AG04450 (cell line): ENCODE data around the gene ALDH3A1. TPM values are rescaled to one million over a fixed set of nuclear protein-coding genes. Genes with fewer than 3 reads are reported as not detected.

ENCODE experiments used
- CTCF ChIA-PET: fragments of 300-600, 350-600 bp; formaldehyde crosslinking; extraction: SDS; loops from one replicate; lab custom pipeline; 2022; ENCODE audit warnings: antibody characterized with exemption, inconsistent platforms; lab: Charles Lee
- POLR2A ChIA-PET: fragments of 350-600 bp; formaldehyde crosslinking; extraction: SDS; loops from one replicate; lab custom pipeline; 2021; ENCODE audit warnings: antibody characterized with exemption, inconsistent platforms; lab: Yijun Ruan, JAX
- DNase-seq: peaks from one replicate; pipeline ENCODE4 v3.0.0-alpha.2; 2011; ENCODE audit warnings: low read depth, low spot score
- H3K27ac ChIP-seq: one replicate; pipeline ENCODE4 v1.5.1; 2012; ENCODE audit warnings: low read depth, low read length, control low read depth
- H3K27me3 ChIP-seq: one replicate; pipeline ENCODE4 v1.6.0; 2012; ENCODE audit warnings: low read length; ENCODE audit not compliant: control insufficient read depth, insufficient read depth
- H3K4me3 ChIP-seq: 2 replicates; pipeline ENCODE4 v1.5.1; 2011; ENCODE audit warnings: mild to moderate bottlenecking, low read depth, low read length, control low read depth
- H3K9me3 ChIP-seq: 2 replicates; pipeline ENCODE4 v1.5.1; 2012; ENCODE audit warnings: low read length; ENCODE audit not compliant: control insufficient read depth, insufficient read depth
- polyA plus RNA-seq: library from polyadenylated mRNA; depleted of rRNA; stranded (reverse); fragments of >200 nt; gene quantifications from 2 replicates; pipeline ENCODE4 v1.2.3, GENCODE V29; 2011
- TF ChIP-seq, protein P1 (sequence below): IDR thresholded peaks from 2 replicates; pipeline ENCODE4 v1.5.1; 2011; ENCODE audit warnings: low read depth, low read length, control low read depth, inconsistent platforms

ALDH3A1 gene
- polyA plus RNA-seq, 1 experiment, result 1.7 TPM

DNA sequence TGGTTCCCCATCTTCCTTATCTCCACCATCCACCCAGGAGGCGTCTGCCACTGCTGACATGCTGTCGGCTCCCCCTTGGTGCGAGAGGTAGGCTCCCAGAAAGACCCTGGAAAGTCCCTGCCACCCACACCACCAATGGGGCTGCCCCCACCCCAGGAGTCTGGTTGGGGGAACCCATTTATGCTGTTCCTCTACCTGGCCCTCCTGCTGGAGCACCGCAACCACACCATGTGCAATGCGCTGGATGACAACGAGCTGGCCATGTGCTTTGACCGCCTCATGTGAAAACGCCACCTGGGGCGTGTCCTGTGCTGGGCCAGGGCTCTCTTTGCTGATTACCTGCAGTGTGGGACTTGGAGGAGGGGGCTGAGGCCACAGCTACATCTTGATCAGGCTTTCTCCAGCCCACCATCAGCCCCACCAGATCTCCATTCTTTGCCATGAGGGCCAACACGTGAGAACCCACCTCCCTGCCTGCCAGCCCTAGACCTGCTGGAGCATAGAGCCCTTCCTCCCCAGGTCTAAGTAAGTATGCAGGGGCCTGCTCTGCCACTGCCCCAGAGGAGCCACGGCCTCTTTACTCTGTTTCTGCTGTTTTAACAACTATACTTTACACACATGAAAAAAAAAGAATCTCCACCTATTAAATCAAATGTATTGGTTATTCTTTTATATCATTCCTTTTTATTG lies 7.9 kb upstream of the ALDH3A1 start:
- peaks cover 7% of the 10 kb centered on the region; the same call in 1 of the 2 replicates for H3K9me3 ChIP-seq
- no peak for DNase-seq
- no peak overlapping the region for H3K27ac ChIP-seq
- ChIA-PET CTCF (interaction anchor here (0.5 to 3.6 kb wide), 4 partner anchors 10 to 278 kb away, joined by 3 to 15 read pairs (median 9); no protein-coding TSS in a partner anchor), POLR2A (no interaction called here)
- TF ChIP-seq, protein P1, sequence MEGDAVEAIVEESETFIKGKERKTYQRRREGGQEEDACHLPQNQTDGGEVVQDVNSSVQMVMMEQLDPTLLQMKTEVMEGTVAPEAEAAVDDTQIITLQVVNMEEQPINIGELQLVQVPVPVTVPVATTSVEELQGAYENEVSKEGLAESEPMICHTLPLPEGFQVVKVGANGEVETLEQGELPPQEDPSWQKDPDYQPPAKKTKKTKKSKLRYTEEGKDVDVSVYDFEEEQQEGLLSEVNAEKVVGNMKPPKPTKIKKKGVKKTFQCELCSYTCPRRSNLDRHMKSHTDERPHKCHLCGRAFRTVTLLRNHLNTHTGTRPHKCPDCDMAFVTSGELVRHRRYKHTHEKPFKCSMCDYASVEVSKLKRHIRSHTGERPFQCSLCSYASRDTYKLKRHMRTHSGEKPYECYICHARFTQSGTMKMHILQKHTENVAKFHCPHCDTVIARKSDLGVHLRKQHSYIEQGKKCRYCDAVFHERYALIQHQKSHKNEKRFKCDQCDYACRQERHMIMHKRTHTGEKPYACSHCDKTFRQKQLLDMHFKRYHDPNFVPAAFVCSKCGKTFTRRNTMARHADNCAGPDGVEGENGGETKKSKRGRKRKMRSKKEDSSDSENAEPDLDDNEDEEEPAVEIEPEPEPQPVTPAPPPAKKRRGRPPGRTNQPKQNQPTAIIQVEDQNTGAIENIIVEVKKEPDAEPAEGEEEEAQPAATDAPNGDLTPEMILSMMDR, result no peak
- no peak overlapping the region for H3K4me3 ChIP-seq
- H3K27me3 ChIP-seq, result peaks cover 22% of the 10 kb centered on the region

DNA sequence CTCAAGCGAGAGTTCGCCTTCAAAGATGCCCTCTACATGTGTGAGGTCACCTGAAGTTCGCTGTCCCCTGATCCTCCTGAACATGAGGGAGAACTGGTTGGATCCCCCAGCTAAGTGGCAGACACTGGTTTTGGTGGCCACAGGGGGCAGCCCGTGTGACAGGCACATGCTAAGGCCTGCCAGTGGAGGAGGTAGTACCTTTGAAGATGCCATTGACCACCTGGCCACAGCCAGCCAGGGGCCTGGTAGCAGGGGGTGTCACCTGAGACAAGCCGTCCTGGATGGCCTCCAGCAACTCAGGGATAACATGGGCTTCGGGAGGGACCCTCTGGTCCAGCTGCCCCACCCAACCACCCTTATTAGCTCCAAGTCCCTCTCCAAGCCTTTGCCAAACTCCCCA lies 7.3 kb upstream of the ALDH3A1 start:
- Histone ChIP-seq H3K27ac (no peak overlapping the region), H3K27me3 (peaks cover 21% of the 10 kb centered on the region), H3K9me3 (peaks cover 7% of the 10 kb centered on the region; the same call in 1 of the 2 replicates), H3K4me3 (no peak overlapping the region)
- TF ChIP-seq, protein P1, result no peak
- ChIA-PET CTCF (interaction anchor here (3.0 to 3.6 kb wide), 2 partner anchors 11 kb away, joined by 15 read pairs; no protein-coding TSS in a partner anchor), POLR2A (no interaction called here)
- no peak for DNase-seq

DNA sequence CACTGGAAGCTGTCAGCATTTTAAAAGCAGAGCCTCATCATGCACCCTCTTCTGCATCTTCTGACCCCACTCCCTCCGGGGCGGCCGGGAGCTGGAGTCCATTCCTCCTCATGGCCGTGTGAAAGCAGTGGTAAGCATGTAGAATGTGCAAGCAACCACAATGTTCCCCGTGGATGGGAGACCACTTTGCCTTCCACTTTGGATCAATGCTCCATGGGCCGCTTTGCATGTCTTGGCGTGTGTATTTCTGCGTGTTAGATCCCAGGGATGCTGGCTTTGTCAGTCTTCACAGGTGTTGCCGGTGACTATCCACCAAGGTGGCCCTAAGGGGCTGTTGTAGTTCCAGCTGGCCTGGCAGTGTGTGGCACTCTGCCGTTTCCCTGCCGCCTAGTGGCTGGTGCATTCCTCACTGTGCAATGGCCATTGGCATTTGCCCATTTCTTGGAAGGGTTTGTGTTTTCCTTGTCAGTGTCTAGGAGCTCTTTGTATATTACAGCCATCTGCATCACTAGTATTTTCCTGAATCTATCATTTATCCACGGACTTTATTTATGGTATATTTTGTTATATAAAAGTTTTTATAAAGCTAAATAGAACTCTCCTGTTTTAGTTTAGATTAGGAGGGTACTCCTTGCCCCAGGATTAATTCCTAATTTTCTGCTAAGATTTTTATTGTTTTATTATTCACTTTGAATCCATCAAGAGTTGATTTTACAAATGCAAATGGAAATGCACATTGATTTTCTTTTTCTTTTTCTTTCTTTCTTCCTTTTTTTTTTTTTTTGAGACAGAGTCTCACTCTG lies 5.8 kb upstream of the ALDH3A1 start:
- CTCF ChIA-PET, result interaction anchor here (0.7 to 3.0 kb wide), 6 partner anchors 9 to 462 kb away, joined by 3 to 17 read pairs (median 4); no protein-coding TSS in a partner anchor
- Histone ChIP-seq H3K9me3 (peaks cover 7% of the 10 kb centered on the region; the same call in 1 of the 2 replicates), H3K4me3 (no peak overlapping the region), H3K27me3 (peaks cover 28% of the 10 kb centered on the region), H3K27ac (peak overlapping the region; percentile 31)
- TF ChIP-seq, protein P1, result peak; percentile 18; the same call in 1 of the 2 replicates
- no peak for DNase-seq
- POLR2A ChIA-PET, result interaction anchor here (0.7 kb wide), 1 partner anchor 243 kb away, joined by 6 read pairs; no protein-coding TSS in a partner anchor

DNA sequence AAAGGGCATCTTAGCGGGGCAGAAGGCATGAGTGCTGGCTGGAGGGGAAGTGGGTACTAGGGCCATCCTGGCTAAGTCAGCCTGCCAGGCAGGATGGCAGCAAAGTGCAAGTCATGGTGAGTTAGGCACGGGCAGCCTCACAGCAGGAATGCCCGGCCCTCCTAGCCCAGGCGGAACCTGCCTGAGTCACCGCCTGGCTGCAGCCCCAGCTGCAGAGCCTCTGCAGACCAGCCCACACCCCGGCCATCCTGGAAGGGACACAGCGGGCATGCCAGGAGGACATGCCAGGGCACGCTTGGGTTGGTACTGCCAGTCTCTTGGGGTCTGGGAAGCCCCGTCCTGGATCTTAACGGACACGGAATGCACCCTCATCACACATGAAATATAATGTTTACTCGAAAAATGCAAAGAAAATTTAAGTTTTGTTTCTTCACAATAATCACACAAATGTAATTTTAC lies 5.0 kb upstream of the ALDH3A1 start:
- peaks cover 29% of the 10 kb centered on the region for H3K27me3 ChIP-seq
- H3K4me3 ChIP-seq, result no peak overlapping the region
- H3K9me3 ChIP-seq, result peaks cover 7% of the 10 kb centered on the region; the same call in 1 of the 2 replicates
- H3K27ac ChIP-seq, result peak overlapping the region; percentile 31
- CTCF ChIA-PET, result interaction anchor here (1.7 to 3.0 kb wide), 3 partner anchors 8 to 12 kb away, joined by 4 to 17 read pairs (median 15); no protein-coding TSS in a partner anchor
- TF ChIP-seq, protein P1, result no peak
- no peak for DNase-seq
- POLR2A ChIA-PET, result no interaction called here
